Bronchial epithelial cell (primary cell): ENCODE measurements around the gene ZCCHC17. TPM values are rescaled to one million over a fixed set of nuclear protein-coding genes. Genes with fewer than 3 reads are reported as not detected.
A peak's percentile ranks its signal among the peaks of the same experiment; 100 is the strongest.

ENCODE experiments used
- DNase-seq: peaks from one replicate; pipeline ENCODE4 v3.0.0-alpha.2; 2010; ENCODE audit warnings: low read depth
- FAIRE-seq: peaks from 2 replicates; lab custom pipeline; 2011; peaks lifted over from hg19 to GRCh38; lab: Jason Lieb, UNC
- H3K27me3 ChIP-seq: 2 replicates; pipeline ENCODE4 v1.5.1; 2011; ENCODE audit warnings: low read length; ENCODE audit not compliant: control insufficient read depth, insufficient read depth
- H3K36me3 ChIP-seq: 2 replicates; pipeline ENCODE4 v1.5.1; 2011; ENCODE audit warnings: low read length; ENCODE audit not compliant: control insufficient read depth, insufficient read depth
- H3K4me3 ChIP-seq: 2 replicates; pipeline ENCODE4 v1.5.1; 2011; ENCODE audit warnings: mild to moderate bottlenecking, low read depth, low read length, control low read depth
- CTCF ChIP-seq: IDR thresholded peaks from 2 replicates; pipeline ENCODE4 v1.5.1; 2011; ENCODE audit warnings: mild to moderate bottlenecking, moderate library complexity, low read length, control low read depth, inconsistent platforms; ENCODE audit not compliant: insufficient read depth, severe bottlenecking
- total RNA-seq: library from RNA; depleted of rRNA; stranded (reverse); fragments of >200 nt; gene quantifications from 2 replicates; pipeline ENCODE4 v1.2.1, GENCODE V29; 2014

The ZCCHC17 gene
- total RNA-seq, 1 donor from 2014 or later, result 35.8 TPM

- FAIRE-seq, result no peak
- no peak overlapping the region for H3K4me3 ChIP-seq
- no peaks in the 10 kb centered on the region for H3K36me3 ChIP-seq
- DNase-seq, result no peak
- TF ChIP-seq CTCF, result no peak
- H3K27me3 ChIP-seq, result no peaks in the 10 kb centered on the region
Observed at GRCh38 chr1:31371121-31371959, 74.5 kb downstream of the ZCCHC17 start.

DNA sequence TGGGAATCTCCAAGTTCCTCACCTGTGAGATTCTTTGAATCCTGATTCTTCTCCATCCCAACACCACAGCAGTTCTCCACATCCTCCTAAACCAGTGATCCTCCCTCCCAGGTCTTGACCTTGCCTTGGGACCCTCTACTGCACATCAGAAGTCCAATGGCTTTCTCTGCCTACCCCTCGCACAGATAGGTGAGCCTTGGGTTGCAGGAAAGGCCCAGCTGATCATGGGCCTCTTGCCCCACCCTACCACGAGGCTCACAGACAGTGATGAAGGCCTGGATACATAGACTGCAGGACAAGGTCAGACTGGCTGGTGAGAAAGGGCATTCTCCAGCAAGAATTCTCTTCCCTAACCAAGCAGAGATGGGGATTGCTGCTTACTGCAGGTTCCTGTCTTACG, 75.2 kb downstream of the ZCCHC17 start:
- no peak for FAIRE-seq

DNA sequence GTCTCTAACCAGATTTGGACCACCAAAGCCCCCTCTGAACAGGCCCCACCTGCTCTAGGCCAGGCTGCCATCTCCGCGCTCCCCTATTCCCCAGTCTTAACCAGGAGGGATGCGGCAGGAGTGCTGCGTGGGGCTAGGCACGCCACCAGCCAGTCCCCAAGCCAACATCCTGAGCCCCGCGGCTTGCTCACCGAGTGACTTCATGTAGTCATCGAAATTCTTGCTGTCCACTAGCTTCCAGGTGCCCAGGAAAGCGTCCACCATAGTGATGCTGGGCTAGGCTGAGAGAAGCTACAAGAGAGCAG, 75.9 kb downstream of the ZCCHC17 start:
- FAIRE-seq, result no peak
- peak overlapping the region; percentile 32 for H3K4me3 ChIP-seq

More for the DNA sequence above, 75.2 kb downstream of the ZCCHC17 start:
- H3K36me3 ChIP-seq, result no peaks in the 10 kb centered on the region
- no peak for TF ChIP-seq CTCF
- no peak overlapping the region for H3K4me3 ChIP-seq
- H3K27me3 ChIP-seq, result no peaks in the 10 kb centered on the region
- DNase-seq, result no peak

GRCh38 chr1:31373056-31373896, 76.4 kb downstream of the ZCCHC17 start, which contains the start of gene FABP3:
Gene FABP3, minus strand, starts transcription at chr1:31373076. Its CDS starts 62 bp downstream, at chr1:31373014.
- Histone ChIP-seq H3K4me3 (peak within 1 kb of the TSS; percentile 32), H3K27me3 (no peaks in the 10 kb centered on the region), H3K36me3 (no peaks in the 10 kb centered on the region)
- DNase-seq (peak; percentile 11), FAIRE-seq (no peak)
- TF ChIP-seq CTCF, result no peak

More for the DNA sequence above, 75.9 kb downstream of the ZCCHC17 start:
- no peak for TF ChIP-seq CTCF
- Histone ChIP-seq H3K36me3 (no peaks in the 10 kb centered on the region), H3K27me3 (no peaks in the 10 kb centered on the region)
- no peak for DNase-seq

DNA sequence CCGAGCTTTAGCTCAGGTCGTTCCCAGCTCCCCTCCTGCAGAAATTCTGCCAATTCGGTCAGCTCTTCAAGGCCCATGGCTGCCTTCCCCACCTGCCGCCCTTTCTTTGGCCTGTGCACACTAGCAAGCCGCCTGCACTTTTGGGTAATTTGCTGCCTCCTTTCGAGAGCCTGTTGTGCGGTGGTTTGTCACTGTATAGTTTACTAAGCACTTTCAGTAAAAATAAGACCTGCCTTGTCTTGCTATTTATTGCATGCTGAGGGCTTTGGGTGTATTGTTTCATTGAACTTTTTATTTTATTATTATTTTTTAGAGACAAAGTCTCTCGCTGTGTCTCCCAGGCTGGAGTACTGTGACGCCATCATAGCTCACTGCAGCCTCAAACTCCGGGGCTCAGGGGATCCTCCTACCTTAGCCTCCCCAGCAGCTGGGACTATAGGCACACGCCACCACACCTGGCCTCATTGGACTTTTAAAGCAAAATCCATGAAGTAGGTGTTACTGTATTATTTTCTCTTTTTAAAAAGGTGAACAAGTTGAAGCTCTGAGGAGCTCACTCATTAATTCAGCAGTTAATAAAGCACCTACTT, 77.2 kb downstream of the ZCCHC17 start:
- Histone ChIP-seq H3K4me3 (peak overlapping the region; percentile 32), H3K36me3 (no peaks in the 10 kb centered on the region), H3K27me3 (no peaks in the 10 kb centered on the region)
- no peak for FAIRE-seq
- no peak for DNase-seq
- no peak for TF ChIP-seq CTCF
